ENCODE results near the gene FOXP2.

GRCh38 chr7:114689406-114689805 is 274.8 kb downstream of the FOXP2 start:
- TF ChIP-seq CTCF (conservative IDR thresholded peaks at IDR 0.05; ENCODE audit: low read length): no peak
- TF ChIP-seq EZH2phosphoT487 (IDR thresholded peaks at IDR 0.05; ENCODE audit: borderline replicate concordance, low read depth, low read length): no peak

All from OCI-LY7 (cell line).